ENCODE measurements around the gene SKIDA1. TPM values are rescaled to one million over a fixed set of nuclear protein-coding genes. Genes with fewer than 3 reads are reported as not detected.
"Not testable (repeated sequence)": the region's sequence is repeated elsewhere in the genome, so short reads cannot be mapped to it uniquely, and the experiment has no call there.

The SKIDA1 gene
- total RNA-seq, 2 experiments from 2014 or later = 0.11 to 0.36 TPM

DNA sequence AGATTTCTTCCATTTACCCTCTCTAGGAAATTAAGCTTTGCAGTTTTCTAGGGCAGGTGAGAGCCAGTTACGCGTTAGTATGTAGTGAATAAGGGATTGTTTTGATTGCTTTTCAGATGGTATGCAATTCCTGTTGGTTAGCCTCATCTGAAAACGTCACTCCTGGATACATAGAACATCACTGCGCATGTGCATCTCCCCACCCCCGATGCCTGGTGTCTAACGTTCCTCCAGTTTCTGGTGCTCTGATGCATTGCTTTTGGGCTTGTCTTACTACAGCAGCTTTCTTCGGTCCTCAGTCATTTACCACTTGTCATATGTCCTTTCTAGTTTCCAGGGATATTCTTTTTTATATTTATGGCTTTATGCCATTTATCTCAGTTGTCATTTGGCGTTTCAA, 31.0 kb upstream of the SKIDA1 start:
- Mint-ChIP-seq H3K27me3 (no peaks in the 10 kb centered on the region), H3K36me3 (ENCODE audit: low read depth) (peaks cover 55% of the 10 kb centered on the region), H3K4me3 (no peak overlapping the region), H3K27ac (no peak overlapping the region), H3K9me3 (no peaks in the 10 kb centered on the region), H3K4me1 (ENCODE audit: low read depth) (peaks cover 8% of the 10 kb centered on the region)
- ChIA-PET CTCF (no interaction called here), POLR2A (no interaction called here)
- TF ChIP-seq, protein P1, sequence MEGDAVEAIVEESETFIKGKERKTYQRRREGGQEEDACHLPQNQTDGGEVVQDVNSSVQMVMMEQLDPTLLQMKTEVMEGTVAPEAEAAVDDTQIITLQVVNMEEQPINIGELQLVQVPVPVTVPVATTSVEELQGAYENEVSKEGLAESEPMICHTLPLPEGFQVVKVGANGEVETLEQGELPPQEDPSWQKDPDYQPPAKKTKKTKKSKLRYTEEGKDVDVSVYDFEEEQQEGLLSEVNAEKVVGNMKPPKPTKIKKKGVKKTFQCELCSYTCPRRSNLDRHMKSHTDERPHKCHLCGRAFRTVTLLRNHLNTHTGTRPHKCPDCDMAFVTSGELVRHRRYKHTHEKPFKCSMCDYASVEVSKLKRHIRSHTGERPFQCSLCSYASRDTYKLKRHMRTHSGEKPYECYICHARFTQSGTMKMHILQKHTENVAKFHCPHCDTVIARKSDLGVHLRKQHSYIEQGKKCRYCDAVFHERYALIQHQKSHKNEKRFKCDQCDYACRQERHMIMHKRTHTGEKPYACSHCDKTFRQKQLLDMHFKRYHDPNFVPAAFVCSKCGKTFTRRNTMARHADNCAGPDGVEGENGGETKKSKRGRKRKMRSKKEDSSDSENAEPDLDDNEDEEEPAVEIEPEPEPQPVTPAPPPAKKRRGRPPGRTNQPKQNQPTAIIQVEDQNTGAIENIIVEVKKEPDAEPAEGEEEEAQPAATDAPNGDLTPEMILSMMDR (IDR thresholded peaks at IDR 0.05) = no peak
- DNase-seq (no peak), ATAC-seq (no peak)
- intact Hi-C loops (cut with micrococcal nuclease) = no loop called here

DNA sequence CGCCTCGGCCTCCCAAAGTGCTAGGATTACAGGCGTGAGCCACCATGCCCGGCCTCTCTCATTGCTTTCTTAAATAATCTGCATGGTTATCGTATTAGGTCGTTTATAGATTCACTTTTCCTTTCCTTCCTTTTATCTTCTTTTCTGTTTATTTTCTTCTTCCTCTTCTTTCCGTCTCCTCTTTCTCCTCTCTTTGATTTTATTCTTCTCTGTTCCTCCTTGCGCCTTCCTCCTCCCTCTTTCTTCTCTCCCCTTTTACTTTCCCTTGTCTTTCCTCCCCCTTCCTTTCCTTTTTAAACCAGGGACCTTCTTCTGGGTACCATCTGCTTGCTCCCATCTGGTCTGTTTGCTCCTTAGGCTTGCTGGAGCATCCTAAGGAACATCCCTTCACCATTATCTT, 27.2 kb upstream of the SKIDA1 start:
- ATAC-seq = no peak
- Mint-ChIP-seq H3K4me3 (no peak overlapping the region), H3K9me3 (no peaks in the 10 kb centered on the region), H3K36me3 (ENCODE audit: low read depth) (peaks cover 46% of the 10 kb centered on the region), H3K27me3 (no peaks in the 10 kb centered on the region), H3K4me1 (ENCODE audit: low read depth) (peaks cover 6% of the 10 kb centered on the region), H3K27ac (peak overlapping the region; percentile 9)
- intact Hi-C loops (cut with micrococcal nuclease) = no loop called here
- DNase-seq = no peak
- ChIA-PET CTCF (no interaction called here), POLR2A (no interaction called here)
- TF ChIP-seq, protein P1 (IDR thresholded peaks at IDR 0.05) = no peak

DNA sequence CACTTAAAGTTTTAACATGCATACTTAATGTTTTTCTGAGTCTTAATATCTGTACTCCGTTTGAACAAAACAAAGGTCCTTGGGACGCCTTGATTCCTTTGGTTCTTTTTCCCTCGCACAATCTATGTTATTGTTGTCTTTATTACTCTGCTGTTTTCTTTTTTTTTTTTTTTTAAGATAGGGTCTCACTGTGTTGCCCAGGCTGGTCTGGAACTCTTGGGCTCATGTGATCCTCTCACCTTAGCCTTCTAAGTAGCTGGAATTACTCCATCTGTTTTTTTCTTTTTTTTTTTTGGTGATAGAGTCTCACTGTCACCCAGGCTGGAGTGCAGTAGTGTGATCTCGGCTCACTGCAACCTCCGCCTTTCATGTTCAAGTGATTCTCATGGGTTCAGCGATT, 21.8 kb upstream of the SKIDA1 start:
- no peaks in the 10 kb centered on the region for H3K27me3 Mint-ChIP-seq
- intact Hi-C loops (cut with micrococcal nuclease) = no loop called here
- ChIA-PET POLR2A (no interaction called here), CTCF (no interaction called here)
- H3K4me1 Mint-ChIP-seq (ENCODE audit: low read depth) = peaks cover 5% of the 10 kb centered on the region
- H3K9me3 Mint-ChIP-seq = no peaks in the 10 kb centered on the region
- no peak overlapping the region for H3K27ac Mint-ChIP-seq
- DNase-seq (no peak), ATAC-seq (no peak)
- no peak overlapping the region for H3K4me3 Mint-ChIP-seq
- peaks cover 50% of the 10 kb centered on the region for H3K36me3 Mint-ChIP-seq (ENCODE audit: low read depth)
- TF ChIP-seq, protein P1 (IDR thresholded peaks at IDR 0.05) = no peak

DNA sequence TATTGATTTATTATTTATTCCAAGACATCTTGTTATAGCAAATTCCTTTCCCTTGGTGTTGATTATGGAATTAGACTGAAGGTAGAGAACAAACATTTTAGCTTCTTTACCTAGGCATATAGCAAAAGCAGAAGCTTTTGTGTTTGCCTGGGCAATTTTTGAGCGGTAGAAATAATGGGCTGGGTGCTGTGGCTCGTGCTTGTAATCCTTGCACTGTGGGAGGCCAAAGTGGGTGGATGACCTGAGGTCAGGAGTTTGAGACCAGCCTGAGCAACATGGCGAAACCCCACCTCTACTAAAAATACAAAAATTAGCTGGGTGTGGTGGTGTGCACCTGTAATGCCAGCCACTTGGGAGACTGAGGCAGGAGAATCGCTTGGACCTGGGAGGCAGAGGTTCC, 15.2 kb upstream of the SKIDA1 start:
- H3K27me3 Mint-ChIP-seq; H3K27ac Mint-ChIP-seq; DNase-seq; H3K4me3 Mint-ChIP-seq; ATAC-seq; POLR2A ChIA-PET; intact Hi-C loops (cut with micrococcal nuclease); H3K9me3 Mint-ChIP-seq: not testable (repeated sequence)
- Mint-ChIP-seq H3K36me3 (ENCODE audit: low read depth) (peaks cover 61% of the 10 kb centered on the region), H3K4me1 (ENCODE audit: low read depth) (peaks cover 14% of the 10 kb centered on the region)
- CTCF ChIA-PET = interaction anchor here (1.9 kb wide), 1 partner anchor 10 kb away, joined by 7 read pairs; no protein-coding TSS in a partner anchor

DNA sequence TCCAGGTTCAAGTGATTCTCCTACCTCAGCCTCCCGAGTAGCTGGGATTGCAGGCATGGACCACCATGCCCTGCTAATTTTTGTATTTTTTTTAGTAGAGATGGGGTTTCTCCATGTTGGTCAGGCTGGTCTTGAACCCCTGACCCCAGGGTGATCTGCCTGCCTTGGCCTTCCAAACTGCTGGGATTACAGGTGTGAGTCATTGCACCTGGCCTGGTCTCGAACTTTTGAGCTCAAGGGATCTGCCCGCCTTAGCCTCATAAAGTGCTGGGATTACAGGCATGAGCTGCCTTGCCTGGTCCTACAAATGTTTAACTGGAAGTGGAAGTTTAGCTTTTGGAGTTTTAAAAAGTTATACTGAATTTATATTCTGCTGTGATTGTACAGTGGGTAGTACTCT, 11.4 kb upstream of the SKIDA1 start:
- Mint-ChIP-seq H3K27ac (peak overlapping the region; percentile 49), H3K4me1 (ENCODE audit: low read depth) (peaks cover 26% of the 10 kb centered on the region), H3K4me3 (no peak overlapping the region), H3K27me3 (no peaks in the 10 kb centered on the region), H3K9me3 (no peaks in the 10 kb centered on the region), H3K36me3 (ENCODE audit: low read depth) (peaks cover 37% of the 10 kb centered on the region)
- TF ChIP-seq, protein P1 (IDR thresholded peaks at IDR 0.05) = no peak
- intact Hi-C loops (cut with micrococcal nuclease) = no loop called here
- ChIA-PET CTCF (no interaction called here), POLR2A (interaction anchor here (0.8 kb wide), 1 partner anchor 70 kb away, joined by 4 read pairs; no protein-coding TSS in a partner anchor)
- no peak for ATAC-seq
- no peak for DNase-seq

DNA sequence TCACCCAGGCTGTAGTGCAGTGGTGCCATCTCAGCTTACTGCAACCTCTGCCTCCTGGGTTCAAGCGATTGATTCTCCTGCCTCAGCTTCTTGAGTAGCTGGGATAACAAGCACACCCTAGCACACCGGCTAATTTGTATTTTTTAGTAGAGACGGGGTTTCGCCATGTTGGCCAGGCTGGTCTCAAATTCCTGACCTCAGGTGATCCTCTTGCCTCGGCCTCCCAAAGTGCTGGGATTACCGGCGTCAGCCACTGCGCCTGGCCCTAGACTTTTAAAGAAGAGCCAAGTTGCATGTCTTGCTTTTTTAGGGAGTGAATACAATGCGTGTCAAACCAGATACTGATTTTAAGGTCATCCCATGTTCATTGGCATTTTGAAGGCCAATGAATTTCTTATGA, 10.5 kb upstream of the SKIDA1 start:
- H3K9me3 Mint-ChIP-seq; H3K27me3 Mint-ChIP-seq; CTCF ChIA-PET; POLR2A ChIA-PET; ATAC-seq; intact Hi-C loops (cut with micrococcal nuclease); DNase-seq; H3K27ac Mint-ChIP-seq: not testable (repeated sequence)
- H3K36me3 Mint-ChIP-seq (ENCODE audit: low read depth) = peaks cover 29% of the 10 kb centered on the region
- H3K4me3 Mint-ChIP-seq = peak overlapping the region; percentile 85
- peaks cover 24% of the 10 kb centered on the region for H3K4me1 Mint-ChIP-seq (ENCODE audit: low read depth)
